Muscle of leg (tissue), 16 donors: ENCODE data around the gene SMIM5. TPM values are rescaled to one million over a fixed set of nuclear protein-coding genes. Genes with fewer than 3 reads are reported as not detected.

ENCODE experiments used
- DNase-seq: peaks from one replicate; pipeline ENCODE4 v3.0.0; 2013
- H3K27ac ChIP-seq: one replicate; pipeline ENCODE4 v1.5.1; 2013; ENCODE audit warnings: mild to moderate bottlenecking, low read length, control low read depth
- H3K27me3 ChIP-seq: one replicate; pipeline ENCODE4 v1.6.1; 2013; ENCODE audit warnings: low read length; ENCODE audit not compliant: control insufficient read depth, insufficient read depth
- H3K36me3 ChIP-seq: one replicate; pipeline ENCODE4 v1.6.1; 2013; ENCODE audit warnings: low read length; ENCODE audit not compliant: control insufficient read depth, insufficient read depth
- H3K4me1 ChIP-seq: one replicate; pipeline ENCODE4 v1.6.1; 2013; ENCODE audit warnings: low read length; ENCODE audit not compliant: control insufficient read depth, insufficient read depth
- H3K4me3 ChIP-seq: one replicate; pipeline ENCODE4 v1.5.1; 2013; ENCODE audit warnings: low read length, control low read depth
- H3K9me3 ChIP-seq: replicated peaks from 2 replicates; pipeline ENCODE4 v1.6.1; 2013; ENCODE audit warnings: low read depth, low read length; ENCODE audit not compliant: control insufficient read depth
- WGBS: methylation state at CpG from one replicate; pipeline ENCODE4 v1.1.5; 2013; ENCODE audit warnings: missing lambda C conversion rate; ENCODE audit not compliant: insufficient coverage; 5-methylcytosine and 5-hydroxymethylcytosine counted together
- long read RNA-seq, 11 donors: transcript quantifications; one replicate each; lab custom pipeline, GENCODE V29; 2026
- polyA plus RNA-seq, 8 donors: library from polyadenylated mRNA; unstranded; fragments of 120-200 nt; gene quantifications; one replicate each; pipeline versions ENCODE4 v1.2.1 to v1.2.3, GENCODE V29; 2013; ENCODE audit warnings: inconsistent platforms in 1 of 8, low replicate concordance in 1 of 8; ENCODE audit not compliant: insufficient read length in 8 of 8, insufficient read depth in 1 of 8
- total RNA-seq: library from RNA; stranded (reverse); fragments of 120-200 nt; gene quantifications from one replicate; pipeline ENCODE4 v1.2.4, GENCODE V29; 2013

SMIM5 gene
- total RNA-seq (10.8 TPM), polyA plus RNA-seq (10 to 100 TPM in 1 of 8 donors, 1 to 10 TPM in 7; 4.0 to 12.1 (median 7.8) TPM)
- long read RNA-seq, donor 1, partial matches to known transcripts: 7 of 10 reads
- long read RNA-seq, donor 1, other reads (novel, unspliced or antisense): 0 of 10 reads
- long read RNA-seq, donor 2: 0 reads
- long read RNA-seq, donor 3, transcript SMIM5-201 (3 exons, 1,546 nt): major isoform, 11 of 11 reads
- long read RNA-seq, donor 3, partial matches to known transcripts: 0 of 11 reads
- long read RNA-seq, donor 3, other reads (novel, unspliced or antisense): 0 of 11 reads
- long read RNA-seq, donor 4, partial matches to known transcripts: 0 of 3 reads
- long read RNA-seq, donor 4, other reads (novel, unspliced or antisense): 0 of 3 reads
- long read RNA-seq, donor 5, full-length matches to known transcripts: 14 of 14 reads
- long read RNA-seq, donor 5, partial matches to known transcripts: 0 of 14 reads
- long read RNA-seq, donor 5, other reads (novel, unspliced or antisense): 0 of 14 reads
- long read RNA-seq, donor 6, transcript SMIM5-201 (3 exons, 1,546 nt): major isoform, 24 of 24 reads
- long read RNA-seq, donor 6, partial matches to known transcripts: 0 of 24 reads
- long read RNA-seq, donor 6, other reads (novel, unspliced or antisense): 0 of 24 reads
- long read RNA-seq, donor 7, full-length matches to known transcripts: 7 of 19 reads
- long read RNA-seq, donor 7, partial matches to known transcripts: 12 of 19 reads
- long read RNA-seq, donor 7, other reads (novel, unspliced or antisense): 0 of 19 reads
- long read RNA-seq, donor 8, full-length matches to known transcripts: 5 of 5 reads
- long read RNA-seq, donor 8, partial matches to known transcripts: 0 of 5 reads
- long read RNA-seq, donor 8, other reads (novel, unspliced or antisense): 0 of 5 reads
- long read RNA-seq, donor 9, partial matches to known transcripts: 11 of 14 reads
- long read RNA-seq, donor 9, other reads (novel, unspliced or antisense): 0 of 14 reads
- long read RNA-seq, donor 10, full-length matches to known transcripts: 11 of 11 reads
- long read RNA-seq, donor 10, partial matches to known transcripts: 0 of 11 reads
- long read RNA-seq, donor 10, other reads (novel, unspliced or antisense): 0 of 11 reads
- long read RNA-seq, donor 11, partial matches to known transcripts: 0 of 4 reads
- long read RNA-seq, donor 11, other reads (novel, unspliced or antisense): 0 of 4 reads

GRCh38 chr17:75632863-75633485 lies at the start of gene SMIM5:
Gene SMIM5 (plus strand): TSS chr17:75633434. CDS start chr17:75640202, 6,768 bp downstream.
- DNase-seq: peak; percentile 88
- Histone ChIP-seq H3K9me3 (no peaks in the 10 kb centered on the region), H3K4me1 (peaks cover 58% of the 10 kb centered on the region), H3K27me3 (peaks cover 2% of the 10 kb centered on the region), H3K27ac (peak within 1 kb of the TSS; percentile 97), H3K36me3 (peaks cover 33% of the 10 kb centered on the region), H3K4me3 (peak within 1 kb of the TSS; percentile 34)
- 7% methylated on average over 18 of the region's 19 CpGs for WGBS

- no peaks in the 10 kb centered on the region for H3K36me3 ChIP-seq
- H3K4me3 ChIP-seq: no peak overlapping the region
- H3K27ac ChIP-seq: no peak overlapping the region
- no peak for DNase-seq
- H3K4me1 ChIP-seq: peaks cover 12% of the 10 kb centered on the region
- H3K27me3 ChIP-seq: no peaks in the 10 kb centered on the region
- H3K9me3 ChIP-seq: no peaks in the 10 kb centered on the region
- WGBS: 85% methylated on average over 5 of the region's 7 CpGs
These were observed 48.4 kb upstream of the SMIM5 start for GRCh38 chr17:75584849-75585175.

- 2% methylated on average over 82 of the region's 82 CpGs for WGBS
- H3K36me3 ChIP-seq: peaks cover 18% of the 10 kb centered on the region
- peak within 1 kb of the TSS; percentile 76 for H3K4me3 ChIP-seq
- H3K9me3 ChIP-seq: no peaks in the 10 kb centered on the region
- DNase-seq: peak; percentile 77
- no peaks in the 10 kb centered on the region for H3K27me3 ChIP-seq
- peaks cover 19% of the 10 kb centered on the region for H3K4me1 ChIP-seq
- H3K27ac ChIP-seq: peak within 1 kb of the TSS; percentile 91
These were observed 45.3 kb upstream of the SMIM5 start, which contains the start of gene MYO15B for GRCh38 chr17:75587675-75588595. Gene MYO15B (plus strand): TSS chr17:75587800. CDS start chr17:75588058, 258 bp downstream.

GRCh38 chr17:75588596-75589011 lies 44.6 kb upstream of the SMIM5 start:
- H3K4me3 ChIP-seq: peak overlapping the region; percentile 76
- no peak for DNase-seq
- H3K27ac ChIP-seq: peak overlapping the region; percentile 91

GRCh38 chr17:75589012-75589918 lies 44.0 kb upstream of the SMIM5 start:
- Histone ChIP-seq H3K27me3 (no peaks in the 10 kb centered on the region), H3K9me3 (no peaks in the 10 kb centered on the region), H3K36me3 (peaks cover 18% of the 10 kb centered on the region), H3K4me3 (peak overlapping the region; percentile 76), H3K4me1 (peaks cover 19% of the 10 kb centered on the region), H3K27ac (peak overlapping the region; percentile 91)
- DNase-seq: peak; percentile 96
- WGBS: 3% methylated on average over 98 of the region's 100 CpGs

More at GRCh38 chr17:75588596-75589011, 44.6 kb upstream of the SMIM5 start:
- Histone ChIP-seq H3K9me3 (no peaks in the 10 kb centered on the region), H3K36me3 (peaks cover 18% of the 10 kb centered on the region), H3K27me3 (no peaks in the 10 kb centered on the region), H3K4me1 (peaks cover 19% of the 10 kb centered on the region)
- 2% methylated on average over 49 of the region's 49 CpGs for WGBS

- H3K27ac ChIP-seq: no peak overlapping the region
These were observed 43.3 kb upstream of the SMIM5 start for GRCh38 chr17:75589919-75590303.

GRCh38 chr17:75590314-75590761 lies 42.9 kb upstream of the SMIM5 start:
- Histone ChIP-seq H3K9me3 (no peaks in the 10 kb centered on the region), H3K27me3 (no peaks in the 10 kb centered on the region), H3K4me1 (peaks cover 19% of the 10 kb centered on the region), H3K36me3 (peaks cover 18% of the 10 kb centered on the region), H3K4me3 (no peak overlapping the region), H3K27ac (no peak overlapping the region)
- no peak for DNase-seq
- 84% methylated on average over 5 of the region's 8 CpGs for WGBS

More at GRCh38 chr17:75589919-75590303, 43.3 kb upstream of the SMIM5 start:
- WGBS: 42% methylated on average over 15 of the region's 29 CpGs
- Histone ChIP-seq H3K4me3 (peak overlapping the region; percentile 63), H3K27me3 (no peaks in the 10 kb centered on the region), H3K9me3 (no peaks in the 10 kb centered on the region), H3K36me3 (peaks cover 18% of the 10 kb centered on the region), H3K4me1 (peaks cover 19% of the 10 kb centered on the region)
- no peak for DNase-seq
